Measurements from ENCODE around the gene MED16.
A peak's percentile ranks its signal among the peaks of the same experiment; 100 is the strongest.

Gene MED16

DNA sequence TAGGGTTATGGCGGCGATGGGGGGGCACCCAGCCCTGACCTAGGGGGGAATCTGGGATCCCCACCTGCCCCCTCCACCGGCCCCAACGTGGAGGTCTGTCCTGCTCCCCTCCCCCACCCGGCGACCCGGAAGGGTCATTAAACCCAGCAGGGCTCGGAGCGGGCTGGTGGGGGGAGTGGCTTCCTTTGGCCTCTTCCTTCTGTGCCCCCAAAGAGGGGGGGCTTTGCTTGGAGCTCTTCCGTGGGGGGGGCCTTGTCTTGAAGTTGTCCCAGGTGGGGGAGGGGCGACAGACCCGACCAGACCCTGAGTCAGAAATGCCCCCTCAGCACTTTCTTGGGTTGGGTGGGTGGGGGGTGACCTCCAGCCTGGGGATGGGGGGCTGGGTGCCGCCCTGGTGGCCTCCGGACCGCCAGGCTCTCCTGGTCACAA is 34.4 kb upstream of the MED16 start:
- no peak for DNase-seq

DNA sequence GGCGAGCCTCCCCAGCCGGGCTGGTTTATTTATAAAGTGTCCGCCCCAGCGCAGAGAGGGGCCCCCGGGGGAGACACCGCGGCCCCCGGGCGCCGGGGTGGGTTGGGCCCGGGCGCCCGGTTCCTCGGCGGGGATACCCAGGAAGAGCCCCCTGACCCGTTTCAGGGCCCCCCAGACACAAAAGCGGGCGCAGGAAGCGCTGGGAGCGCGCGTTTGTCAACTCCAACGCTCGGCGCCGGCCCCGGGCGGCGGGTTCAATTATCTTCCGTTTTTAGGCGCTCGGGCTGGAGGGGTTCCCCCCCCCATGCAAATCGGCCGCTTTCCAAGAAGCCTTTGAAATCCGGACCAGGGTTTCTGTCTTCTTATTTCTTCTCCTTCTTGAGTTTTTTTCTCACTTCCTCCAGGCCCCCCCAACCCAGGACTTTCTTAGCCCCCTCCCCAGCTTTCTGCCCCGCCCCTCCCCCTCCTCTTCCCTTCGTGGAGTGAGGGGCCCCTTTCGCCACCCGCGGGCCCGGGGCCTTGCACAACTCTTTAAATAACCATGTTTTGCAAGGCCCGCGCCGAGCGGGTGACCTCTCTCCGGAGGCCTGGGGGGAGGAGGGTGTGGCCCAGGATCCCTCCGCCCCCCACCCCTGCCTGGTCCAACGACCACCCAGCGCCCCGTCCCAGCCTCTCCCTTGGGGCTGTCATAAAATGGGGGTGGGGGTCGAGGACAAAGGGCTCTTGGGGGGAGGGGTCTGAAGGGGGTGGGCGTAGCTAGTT is 33.8 kb upstream of the MED16 start:
- no peak for DNase-seq

DNA sequence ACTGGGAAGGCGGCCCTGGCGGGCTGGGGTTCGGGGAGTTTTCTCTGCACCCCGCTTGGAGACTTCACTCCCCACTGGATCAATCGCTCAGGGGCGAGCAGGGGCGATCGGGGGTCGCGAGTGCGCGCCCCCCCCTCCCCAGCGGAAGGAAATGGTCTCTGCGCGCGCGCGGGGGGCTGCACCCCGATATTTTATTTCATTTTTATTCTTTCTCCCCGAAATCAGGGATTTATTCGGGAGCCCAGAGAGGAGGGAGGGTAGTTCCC is 33.3 kb upstream of the MED16 start:
- DNase-seq, result no peak

DNA sequence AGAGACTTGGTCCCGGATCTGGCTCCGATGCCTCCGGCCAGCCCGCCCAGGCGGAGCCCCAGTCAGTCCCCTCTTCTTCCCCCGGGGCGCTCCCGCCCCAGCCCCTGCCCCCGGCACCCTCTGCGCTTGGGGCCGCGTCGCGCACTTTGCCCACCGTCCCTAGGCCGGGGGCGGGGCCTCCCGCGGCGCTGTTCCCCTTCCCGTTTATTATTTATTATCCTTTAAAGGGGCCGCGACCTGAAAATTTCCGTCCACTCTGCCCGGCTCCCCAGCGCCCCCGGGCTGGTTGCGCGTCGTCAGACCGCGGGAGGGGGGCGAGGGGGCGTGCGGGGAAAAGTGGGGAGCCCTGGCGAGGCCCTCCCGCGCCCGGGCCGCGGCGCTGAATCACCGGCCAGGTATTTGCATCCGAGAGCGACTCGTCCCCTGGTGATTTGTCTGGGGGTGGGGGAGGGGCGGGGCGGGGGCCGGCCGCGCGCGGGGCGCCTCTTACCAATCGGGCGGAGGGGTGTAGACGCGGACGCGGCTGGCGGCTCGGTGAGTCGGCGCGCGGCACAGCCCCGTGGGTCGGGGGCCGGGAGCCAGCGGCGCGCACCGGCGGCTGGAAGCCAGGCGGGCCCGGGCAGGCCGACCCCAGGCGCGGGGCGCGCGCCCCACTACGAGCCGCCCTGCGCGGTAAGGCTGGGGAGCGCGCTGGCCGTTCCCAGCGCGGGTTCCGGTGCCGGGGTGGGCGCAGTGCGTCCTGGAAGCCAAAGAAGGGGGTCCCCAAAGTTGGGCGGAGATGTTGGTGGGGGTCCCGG is 32.7 kb upstream of the MED16 start, which contains the start of gene ARID3A:
TSS of gene ARID3A (plus strand) at position 510 of the 797 bp plus-strand sequence. CDS start 3,494 bp downstream, outside the sequence.
- DNase-seq, result peak; percentile 84

DNA sequence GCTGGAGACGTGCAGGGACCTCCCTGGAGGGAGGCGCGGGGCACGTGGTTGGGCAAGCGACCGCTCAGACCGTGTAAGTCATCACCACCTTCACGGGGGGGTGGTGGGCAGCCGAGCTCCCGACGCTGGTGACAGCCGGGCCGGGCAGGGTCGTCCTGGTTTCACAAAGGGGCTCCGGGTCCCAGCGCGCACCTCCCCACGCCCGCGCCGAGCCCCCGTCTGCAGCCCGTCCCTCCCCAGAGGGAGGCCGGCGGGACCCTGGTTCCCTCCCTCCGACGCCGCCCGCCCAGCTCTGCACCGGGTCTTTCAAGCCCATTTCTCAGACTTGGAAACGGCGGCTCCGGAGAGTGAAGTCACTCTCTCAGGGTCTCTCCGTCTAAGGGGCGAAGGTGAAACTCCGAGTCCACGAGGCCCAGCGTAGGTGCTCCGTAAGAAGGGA is 32.1 kb upstream of the MED16 start:
- DNase-seq, result peak; percentile 84

DNA sequence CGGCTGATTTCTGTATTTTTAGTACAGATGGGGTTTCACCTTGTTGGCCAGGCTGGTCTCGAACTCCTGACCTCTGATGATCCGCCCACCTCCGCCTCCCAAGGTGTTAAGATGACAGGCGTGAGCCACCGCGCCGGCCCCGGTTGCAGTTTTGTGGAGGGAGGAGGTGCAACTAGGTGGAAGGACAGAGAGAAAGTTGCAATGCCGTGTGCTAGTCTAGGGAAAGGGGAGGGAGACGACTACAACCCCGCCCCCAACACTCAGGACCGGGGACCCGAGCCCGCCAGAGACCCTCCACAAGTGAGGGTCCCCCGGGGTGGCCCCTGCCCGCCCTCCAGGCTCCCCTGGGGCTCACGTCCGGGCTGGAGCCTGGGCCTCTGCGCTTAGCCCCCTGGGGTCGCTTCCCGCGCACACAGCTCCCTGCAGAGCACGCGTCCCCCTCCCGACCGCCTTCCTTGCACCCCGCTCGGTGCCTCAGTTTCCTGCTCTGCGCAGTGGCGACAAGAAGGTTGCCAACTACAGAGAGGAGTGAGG is 31.6 kb upstream of the MED16 start:
- no peak for DNase-seq

DNA sequence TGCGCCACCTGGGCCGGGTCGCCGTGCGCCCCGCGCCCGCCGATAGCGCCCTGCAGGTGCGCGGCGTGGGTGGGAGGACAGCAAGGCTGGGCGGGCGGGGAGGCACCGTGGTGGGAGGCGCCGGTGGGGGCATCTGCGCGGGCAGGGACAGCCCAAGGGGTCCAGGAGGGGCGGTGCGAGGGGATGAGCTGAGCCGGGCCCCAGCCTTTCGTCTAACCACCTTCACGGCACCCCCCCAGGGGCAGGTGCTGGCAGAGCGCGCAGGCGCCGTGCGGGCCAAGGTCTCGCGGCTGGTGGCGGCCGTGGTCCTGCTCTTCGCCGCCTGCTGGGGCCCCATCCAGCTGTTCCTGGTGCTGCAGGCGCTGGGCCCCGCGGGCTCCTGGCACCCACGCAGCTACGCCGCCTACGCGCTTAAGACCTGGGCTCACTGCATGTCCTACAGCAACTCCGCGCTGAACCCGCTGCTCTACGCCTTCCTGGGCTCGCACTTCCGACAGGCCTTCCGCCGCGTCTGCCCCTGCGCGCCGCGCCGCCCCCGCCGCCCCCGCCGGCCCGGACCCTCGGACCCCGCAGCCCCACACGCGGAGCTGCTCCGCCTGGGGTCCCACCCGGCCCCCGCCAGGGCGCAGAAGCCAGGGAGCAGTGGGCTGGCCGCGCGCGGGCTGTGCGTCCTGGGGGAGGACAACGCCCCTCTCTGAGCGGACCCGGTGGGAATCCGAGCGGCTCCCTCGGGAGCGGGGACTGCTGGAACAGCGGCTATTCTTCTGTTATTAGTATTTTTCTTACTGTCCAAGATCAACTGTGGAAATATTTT is 27.3 kb upstream of the MED16 start:
- DNase-seq, result peak; percentile 89

DNA sequence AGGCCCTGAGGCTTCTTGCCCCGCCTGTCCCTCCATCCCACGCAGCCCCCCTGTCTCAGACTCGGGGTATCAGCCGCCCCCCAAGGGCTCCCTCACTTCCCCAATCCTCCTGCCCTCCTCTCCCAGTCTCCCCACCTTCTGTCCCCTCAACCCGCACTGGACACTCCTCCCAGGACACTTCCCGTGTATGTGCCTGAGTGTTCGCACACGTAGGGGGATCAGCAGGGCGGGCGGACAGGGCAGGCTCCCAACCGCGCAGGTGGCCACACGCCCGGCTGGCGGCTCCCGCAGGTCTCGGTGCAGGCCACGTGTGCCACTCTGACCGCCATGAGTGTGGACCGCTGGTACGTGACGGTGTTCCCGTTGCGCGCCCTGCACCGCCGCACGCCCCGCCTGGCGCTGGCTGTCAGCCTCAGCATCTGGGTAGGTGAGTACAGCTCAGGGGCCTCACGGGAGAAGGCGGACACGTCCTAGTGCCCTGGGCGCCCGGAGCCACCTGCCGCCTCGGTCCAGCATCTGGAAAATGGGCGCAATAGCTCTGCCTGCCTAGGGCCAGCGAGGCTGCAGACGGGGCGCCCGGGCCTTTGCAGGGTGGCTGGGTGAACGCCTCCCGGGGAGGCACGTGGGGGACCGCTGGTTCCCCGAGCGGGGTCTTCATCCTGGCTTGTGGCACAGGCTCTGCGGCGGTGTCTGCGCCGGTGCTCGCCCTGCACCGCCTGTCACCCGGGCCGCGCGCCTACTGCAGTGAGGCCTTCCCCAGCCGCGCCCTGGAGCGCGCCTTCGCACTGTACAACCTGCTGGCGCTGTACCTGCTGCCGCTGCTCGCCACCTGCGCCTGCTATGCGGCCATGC is 26.4 kb upstream of the MED16 start:
- peak; percentile 77 for DNase-seq

DNA sequence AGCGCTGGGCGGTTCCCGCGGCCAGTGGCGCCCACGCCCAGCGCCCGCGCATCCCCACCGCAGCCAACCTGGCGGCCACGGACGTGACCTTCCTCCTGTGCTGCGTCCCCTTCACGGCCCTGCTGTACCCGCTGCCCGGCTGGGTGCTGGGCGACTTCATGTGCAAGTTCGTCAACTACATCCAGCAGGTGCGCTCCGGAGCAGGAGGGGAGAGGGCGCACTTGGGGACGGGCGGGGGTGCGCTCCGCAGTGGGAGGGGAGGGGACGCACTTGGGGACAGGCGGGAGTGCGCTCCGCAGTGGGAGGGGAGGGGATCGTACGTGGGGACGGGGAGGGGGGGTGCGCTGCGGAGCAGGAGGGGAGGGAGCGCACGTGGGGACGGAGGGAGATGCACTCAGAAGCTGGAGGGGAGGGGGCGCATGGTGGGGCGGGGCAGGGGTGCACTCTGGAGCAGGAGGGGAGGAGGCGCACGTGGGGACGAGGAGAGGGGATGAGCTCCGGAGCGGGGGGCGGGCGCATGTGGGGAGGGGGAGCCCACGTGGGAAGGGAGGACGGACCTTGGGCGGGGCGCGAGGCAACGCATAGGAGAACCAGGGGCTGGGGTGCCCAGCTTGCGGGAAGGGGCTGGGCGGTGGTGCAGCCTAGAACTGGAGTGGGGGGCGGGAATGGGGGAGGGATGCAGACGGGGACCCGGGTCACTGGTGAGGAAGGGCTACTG is 25.7 kb upstream of the MED16 start:
- peak; percentile 77 for DNase-seq

DNA sequence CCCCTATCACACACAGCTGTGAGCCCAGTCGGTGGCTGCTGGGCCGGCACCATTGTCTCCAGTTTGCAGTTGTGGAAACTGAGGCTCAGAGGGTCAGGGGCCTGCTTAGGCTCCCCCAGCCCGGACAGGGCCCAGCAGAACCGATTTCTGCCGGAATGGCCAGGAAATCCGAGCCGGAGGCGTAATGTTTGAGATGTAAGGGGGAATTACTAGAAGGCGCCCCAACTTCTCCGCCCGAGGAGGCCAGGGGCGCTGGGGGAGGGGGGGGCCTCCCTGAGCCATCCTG is 25.1 kb upstream of the MED16 start:
- no peak for DNase-seq

DNA sequence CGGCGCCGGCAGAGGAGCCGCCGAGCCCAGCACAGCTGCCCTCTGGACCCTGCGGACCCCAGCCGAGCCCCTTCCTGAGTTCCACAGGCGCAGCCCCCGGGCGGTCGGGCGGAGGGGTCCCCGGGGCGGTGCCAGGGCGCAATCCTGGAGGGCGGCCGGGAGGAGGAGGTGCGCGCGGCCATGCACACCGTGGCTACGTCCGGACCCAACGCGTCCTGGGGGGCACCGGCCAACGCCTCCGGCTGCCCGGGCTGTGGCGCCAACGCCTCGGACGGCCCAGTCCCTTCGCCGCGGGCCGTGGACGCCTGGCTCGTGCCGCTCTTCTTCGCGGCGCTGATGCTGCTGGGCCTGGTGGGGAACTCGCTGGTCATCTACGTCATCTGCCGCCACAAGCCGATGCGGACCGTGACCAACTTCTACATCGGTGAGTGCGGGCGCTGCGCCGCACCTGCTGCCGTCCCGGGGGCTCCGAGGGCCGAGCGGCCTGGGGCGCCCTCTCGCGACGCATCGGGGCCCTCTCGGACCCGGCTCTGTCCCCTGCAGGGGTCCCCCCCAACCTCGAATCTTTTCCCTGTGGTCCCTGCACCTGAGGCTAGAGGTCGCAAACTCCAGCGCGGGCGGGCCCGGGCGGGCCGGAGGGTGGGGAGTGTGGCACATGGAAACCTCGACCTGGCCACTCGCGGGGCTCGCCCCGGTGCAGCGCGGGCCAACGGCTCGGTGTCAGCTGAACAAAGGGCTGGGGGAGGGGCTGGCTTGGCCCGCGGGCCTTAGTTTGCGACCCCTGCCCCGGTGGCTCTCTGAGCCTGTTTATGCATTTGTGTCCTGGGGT is 24.6 kb upstream of the MED16 start, which contains the start of gene KISS1R:
TSS of gene KISS1R (plus strand) at position 11 of the 829 bp plus-strand sequence. CDS start at position 181, 170 bp downstream.
- DNase-seq, result no peak

DNA sequence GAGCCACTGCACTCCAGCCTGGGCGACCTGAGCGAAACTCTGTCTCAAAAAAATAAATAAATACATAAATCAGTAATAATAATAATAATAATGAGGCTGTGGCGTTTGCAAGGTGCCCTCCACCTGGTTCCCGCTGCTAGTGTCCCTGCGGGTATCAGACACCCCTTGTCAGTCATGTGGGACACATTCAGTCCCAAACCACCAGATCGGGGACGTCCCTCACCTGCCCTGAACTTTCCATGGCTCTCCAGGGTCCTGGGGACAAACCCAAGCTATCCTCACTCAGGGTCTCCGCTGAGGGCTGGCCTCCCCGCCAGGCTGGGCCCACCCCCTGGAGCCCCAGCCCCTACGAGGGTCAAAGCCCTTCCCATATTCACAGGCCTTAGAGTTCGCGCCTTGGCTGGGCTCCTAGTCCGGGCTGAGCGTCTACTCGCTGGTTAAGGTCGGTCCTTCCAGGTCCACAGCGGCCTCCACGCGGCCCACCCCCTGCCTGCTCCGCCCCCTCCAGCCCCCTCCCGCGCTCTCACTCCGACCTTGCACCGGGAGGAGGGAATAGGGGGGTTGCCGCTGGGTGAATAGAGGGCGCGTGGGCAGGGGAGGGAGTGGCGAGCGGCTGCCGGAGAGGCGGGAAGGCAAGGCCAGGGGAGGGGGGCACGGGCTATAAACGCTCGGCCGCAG is 23.8 kb upstream of the MED16 start:
- no peak for DNase-seq

DNA sequence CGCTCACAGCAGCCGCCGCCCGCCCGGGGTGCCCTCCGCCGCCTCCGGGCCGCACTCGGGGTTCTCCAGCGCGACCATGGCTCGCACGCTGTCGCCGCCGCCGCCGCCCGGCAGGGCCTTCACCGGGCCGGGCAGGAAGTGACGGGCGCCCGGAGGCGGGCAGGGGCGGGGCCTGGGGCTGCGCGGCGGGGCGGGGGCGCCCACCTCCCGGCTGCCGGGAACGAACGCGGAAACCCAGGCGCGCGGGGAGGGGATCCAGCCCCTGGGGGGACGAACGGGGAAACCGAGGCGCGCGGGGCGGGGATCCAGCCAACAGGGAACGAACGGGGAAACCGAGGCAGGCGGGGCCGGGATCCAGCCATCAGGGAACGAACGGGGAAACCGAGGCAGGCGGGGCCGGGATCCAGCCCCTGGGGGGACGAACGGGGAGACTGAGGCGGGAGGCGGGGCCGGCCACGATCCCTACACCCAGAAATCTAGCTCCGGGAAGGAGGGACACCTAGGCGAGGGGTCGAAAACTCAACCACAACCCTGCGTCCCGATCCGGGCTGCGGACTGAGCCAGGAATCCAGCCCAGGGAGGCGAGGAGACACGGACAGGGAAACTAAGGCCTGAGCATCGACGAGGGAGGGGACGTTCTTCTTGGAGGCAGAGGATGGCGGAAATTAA is 20.2 kb upstream of the MED16 start, which contains the start of gene R3HDM4:
TSS of gene R3HDM4 (minus strand) at position 140 of the 669 bp plus-strand sequence. CDS start at position 78, 62 bp downstream.
- DNase-seq, result no peak

DNA sequence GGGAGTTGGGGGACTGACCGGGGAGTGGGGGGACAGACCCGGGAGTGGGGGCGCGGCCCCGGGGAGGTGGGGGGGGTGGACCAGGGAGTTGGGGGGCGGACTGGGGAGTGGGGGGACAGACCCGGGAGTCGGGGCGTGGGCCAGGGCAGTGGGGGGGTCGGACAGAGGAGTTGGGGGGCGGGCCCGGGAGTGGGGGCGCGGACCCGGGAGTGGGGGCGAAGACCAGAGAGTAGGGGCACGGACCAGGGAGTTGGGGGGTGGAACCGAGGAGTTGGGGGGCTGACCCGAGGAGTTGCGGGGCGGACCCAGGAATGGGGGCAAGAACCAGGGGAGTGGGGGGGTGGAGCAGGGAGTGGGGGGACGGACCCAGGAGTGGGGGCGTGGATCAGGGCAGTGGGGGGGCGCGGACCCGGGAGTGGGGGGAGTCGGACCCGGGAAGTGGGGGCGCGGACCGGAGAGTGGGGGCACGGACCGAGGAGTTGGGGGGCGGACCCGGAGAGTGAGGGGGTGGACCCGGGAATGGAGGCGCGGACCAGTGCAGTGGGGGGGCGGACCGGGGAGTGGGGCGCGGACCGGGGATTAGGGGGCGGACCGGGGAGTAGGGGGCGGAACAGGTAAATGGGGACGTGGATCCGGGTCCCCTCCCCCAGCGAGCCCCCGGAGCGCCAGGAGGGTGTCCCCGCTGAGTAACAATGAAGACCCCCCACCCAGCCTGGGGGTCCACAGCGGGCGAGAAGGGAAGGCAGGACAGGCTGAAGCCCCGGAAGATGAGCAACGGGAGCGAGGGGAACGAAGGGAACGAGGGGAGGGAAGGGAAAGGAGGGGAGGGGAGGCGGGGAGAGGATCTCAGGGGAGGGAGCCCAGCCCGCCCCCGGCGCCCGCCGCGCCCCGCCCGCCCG is 19.4 kb upstream of the MED16 start:
- DNase-seq, result no peak

DNA sequence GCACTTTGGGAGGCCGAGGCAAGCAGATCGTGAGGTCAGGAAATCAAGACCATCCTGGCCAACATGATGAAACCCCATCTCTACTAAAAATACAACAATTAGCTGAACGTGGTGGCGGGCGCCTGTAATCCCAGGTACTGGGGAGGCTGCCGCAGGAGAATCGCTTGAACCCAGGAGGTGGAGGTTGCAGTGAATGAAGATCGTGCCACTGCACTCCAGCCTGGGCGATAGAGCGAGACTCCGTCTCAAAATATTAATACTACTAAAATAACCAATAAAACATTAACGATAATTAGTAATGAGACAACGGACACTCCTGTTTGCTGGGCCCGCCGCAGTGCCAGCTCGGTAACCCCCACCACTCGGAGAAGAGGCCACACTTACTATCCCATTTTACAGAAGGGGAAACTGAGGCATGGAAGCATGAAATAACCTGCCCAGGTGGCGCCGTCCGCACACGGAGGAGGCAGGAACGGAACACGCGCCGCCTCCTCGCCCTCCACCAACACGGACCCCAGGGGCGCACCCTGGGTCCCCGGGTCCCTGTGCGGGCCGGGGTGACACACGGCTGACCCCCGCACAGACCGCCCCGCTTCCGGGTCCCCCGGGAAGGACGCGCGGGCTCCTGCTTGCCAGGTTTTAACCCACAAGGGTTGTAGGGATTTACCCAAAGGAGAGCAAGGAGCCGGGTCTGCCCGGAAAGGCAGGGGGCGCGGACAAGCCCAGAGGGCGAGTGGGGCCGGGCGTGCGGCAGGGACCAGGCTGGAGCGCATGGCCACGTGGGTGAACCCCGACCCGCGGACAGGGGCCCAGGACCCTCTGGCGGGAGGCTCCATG is 18.4 kb upstream of the MED16 start:
- DNase-seq, result no peak

DNA sequence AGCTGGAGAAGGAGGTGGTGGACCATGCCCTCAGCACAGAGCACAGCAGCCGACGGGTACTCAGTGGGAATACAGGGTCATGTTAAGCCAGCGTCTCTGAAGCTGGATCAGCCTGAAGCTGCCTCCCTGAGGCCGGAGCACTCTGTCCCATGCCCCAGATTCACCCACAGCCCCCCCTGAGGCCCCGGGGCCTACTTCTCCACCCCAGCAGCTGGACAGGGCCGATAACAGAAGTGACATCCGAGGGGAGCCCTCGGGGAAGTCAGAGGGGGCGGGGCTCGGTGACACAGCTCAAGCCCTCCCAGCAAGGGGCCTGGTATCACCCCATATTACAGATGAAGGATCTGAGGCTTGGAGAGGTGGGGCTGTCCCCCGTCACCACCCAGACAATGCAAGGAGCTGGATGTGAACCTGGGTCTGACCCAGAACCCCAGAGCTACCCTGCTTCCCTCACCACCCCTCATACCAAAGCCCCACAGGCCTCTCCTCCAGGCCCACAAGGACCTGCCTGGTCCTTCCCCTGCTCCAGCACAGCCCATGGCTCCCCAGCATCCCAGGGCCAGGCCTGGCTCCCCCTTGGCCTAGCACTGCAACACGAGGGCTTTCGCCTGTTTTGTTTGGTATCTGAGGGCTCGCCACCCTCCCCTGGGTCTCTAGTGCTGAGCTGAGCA is 14.3 kb upstream of the MED16 start:
- no peak for DNase-seq

DNA sequence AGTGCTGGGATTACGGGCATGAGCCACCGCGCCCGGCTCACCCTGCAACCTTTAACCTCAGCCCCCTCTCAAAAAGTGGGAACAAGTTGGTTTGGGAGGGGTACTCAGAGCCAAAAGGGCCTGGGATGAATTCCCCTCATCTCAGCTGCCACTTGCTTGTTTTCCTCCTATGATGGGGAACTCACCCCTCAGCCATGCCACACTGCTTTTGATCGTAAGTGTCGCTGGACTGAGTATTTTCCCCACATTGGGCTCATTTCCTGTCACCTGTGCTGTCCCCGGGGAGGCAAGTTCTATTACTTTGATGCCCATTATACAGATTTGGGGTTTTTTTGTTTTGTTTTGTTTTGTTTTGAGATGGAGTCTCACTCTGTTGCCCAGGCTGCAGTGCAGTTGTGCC is 13.5 kb upstream of the MED16 start:
- no peak for DNase-seq
